GM19035 (cell line): ENCODE measurements around the gene ZC3H13.
A peak's percentile ranks its signal among the peaks of the same experiment; 100 is the strongest.

Source experiments
- ATAC-seq: cut with Tn5 transposase; IDR thresholded peaks from one replicate; pipeline ENCODE4 v1.9.1; 2021; ENCODE audit not compliant: unreplicated experiment

The ZC3H13 gene, protein sequence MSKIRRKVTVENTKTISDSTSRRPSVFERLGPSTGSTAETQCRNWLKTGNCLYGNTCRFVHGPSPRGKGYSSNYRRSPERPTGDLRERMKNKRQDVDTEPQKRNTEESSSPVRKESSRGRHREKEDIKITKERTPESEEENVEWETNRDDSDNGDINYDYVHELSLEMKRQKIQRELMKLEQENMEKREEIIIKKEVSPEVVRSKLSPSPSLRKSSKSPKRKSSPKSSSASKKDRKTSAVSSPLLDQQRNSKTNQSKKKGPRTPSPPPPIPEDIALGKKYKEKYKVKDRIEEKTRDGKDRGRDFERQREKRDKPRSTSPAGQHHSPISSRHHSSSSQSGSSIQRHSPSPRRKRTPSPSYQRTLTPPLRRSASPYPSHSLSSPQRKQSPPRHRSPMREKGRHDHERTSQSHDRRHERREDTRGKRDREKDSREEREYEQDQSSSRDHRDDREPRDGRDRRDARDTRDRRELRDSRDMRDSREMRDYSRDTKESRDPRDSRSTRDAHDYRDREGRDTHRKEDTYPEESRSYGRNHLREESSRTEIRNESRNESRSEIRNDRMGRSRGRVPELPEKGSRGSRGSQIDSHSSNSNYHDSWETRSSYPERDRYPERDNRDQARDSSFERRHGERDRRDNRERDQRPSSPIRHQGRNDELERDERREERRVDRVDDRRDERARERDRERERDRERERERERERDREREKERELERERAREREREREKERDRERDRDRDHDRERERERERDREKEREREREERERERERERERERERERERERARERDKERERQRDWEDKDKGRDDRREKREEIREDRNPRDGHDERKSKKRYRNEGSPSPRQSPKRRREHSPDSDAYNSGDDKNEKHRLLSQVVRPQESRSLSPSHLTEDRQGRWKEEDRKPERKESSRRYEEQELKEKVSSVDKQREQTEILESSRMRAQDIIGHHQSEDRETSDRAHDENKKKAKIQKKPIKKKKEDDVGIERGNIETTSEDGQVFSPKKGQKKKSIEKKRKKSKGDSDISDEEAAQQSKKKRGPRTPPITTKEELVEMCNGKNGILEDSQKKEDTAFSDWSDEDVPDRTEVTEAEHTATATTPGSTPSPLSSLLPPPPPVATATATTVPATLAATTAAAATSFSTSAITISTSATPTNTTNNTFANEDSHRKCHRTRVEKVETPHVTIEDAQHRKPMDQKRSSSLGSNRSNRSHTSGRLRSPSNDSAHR (N-terminal part only)

DNA sequence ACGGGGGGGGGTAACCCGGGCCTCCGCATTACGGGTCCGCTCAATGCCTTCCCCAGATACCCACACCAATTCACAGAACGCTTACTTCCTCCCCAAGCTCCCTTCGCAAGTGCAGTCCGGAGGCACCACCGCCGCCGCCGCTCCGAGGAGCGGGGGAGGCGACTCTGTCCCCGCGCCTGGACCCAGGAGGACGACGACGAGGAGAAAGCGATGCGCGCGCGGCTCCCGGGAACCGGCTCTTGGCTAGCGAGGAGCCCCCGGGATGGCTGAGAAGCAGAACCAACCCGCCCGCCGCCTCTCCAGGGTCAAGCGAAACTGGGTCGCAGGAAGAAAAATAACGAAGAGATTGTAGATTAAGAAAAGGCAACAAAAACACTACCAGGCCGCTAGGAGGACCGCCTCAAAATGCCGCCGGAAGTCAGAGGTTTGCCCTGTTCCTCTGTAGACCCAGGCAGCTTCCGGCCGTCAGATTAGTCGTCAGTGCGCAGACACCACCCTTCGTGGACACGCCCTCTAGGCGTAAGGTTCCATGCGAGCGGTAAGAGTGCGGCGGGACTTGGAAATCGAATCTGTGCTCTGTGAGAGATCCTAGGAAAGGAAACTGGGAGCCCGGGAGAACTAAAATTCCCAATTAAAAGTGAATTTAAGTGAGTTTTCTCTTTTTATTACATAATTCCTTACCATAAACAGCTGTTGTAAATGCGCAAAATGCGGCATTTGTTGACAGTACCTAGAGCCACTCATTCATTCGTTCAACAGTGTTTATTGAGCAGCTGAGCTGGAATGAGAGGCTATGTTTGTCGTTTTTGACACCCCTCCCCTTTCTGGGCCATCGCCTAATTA is at the start of gene ZC3H13:
TSS of gene ZC3H13 (minus strand) at position 428 of the 843 bp plus-strand sequence. CDS start 7,239 bp downstream, outside the sequence.
- ATAC-seq: peak; percentile 100

DNA sequence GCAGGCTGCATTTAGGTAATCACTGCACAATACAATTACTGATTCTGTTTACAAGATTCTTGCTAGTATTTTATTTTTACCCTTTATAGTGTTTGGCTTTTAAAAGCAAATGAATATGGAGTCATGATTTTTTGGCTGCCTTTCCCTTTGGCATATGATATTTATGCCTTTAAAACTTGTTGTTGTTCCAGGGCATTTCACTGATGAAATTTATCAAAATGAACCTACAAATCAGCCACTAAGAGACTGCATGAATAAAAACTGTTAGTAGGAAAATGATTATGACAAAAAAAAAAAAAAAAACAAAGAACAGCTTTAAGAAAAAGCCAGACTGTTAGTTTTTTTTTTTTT is 49.7 kb upstream of the ZC3H13 start:
- no peak for ATAC-seq

DNA sequence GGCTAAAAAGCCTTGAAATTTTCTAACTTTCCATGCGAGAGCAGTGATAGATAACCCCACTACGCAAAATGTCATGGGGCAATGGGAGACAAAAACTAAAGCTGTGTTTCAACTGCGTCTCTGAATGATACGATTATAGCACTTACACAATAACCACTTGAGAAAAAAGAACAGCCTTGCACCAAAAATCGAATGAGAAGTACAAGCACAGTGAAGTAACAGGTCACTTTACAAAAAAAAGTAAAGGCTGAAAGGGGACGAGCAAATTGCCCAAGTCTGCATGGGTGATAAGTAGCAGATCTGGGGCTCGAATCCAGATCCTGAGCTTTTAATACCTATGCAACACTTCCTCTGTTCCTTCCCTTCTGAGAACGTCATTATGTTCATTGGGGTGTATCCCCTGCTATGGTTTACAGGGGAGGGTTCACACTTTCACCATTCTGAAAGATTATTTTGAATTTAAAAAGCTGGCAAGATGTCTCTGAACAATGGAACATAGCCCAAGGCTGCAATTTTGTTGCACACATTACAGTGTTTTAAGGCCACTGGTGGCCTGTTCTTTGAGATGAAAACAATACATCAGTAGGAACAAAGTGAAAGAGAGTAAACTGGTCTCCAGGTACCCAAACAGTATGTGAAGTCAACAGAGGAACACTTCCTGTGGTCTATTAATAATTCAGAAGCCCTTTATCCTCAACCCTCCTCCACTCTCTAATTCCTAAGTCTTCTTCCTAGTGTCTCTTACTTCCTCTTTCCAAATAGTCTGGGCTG is 49.1 kb upstream of the ZC3H13 start:
- ATAC-seq: no peak

DNA sequence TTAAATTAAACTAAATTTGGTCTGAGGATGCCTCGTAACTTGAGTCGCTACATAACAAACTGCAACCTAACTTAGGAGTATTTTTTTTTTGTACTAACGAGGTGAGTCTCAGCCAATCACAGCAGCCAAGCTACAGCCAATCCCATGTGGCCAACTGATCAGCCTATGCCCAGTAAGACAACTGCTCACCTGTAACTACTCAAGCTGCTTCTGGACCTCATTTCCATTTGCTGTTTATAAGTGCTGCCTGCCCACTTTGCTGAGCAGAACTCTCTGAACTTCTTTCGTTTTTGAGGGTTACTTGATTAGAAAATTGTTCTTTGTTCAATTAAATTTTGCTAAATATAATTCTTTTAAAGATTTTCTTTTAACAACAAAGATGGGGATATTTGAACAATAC is 48.5 kb upstream of the ZC3H13 start:
- no peak for ATAC-seq

- peak; percentile 63 for ATAC-seq
Observed at GRCh38 chr13:46100191-46100815, 47.8 kb upstream of the ZC3H13 start.

- ATAC-seq: no peak
Observed at GRCh38 chr13:46097663-46098062, 45.1 kb upstream of the ZC3H13 start.

DNA sequence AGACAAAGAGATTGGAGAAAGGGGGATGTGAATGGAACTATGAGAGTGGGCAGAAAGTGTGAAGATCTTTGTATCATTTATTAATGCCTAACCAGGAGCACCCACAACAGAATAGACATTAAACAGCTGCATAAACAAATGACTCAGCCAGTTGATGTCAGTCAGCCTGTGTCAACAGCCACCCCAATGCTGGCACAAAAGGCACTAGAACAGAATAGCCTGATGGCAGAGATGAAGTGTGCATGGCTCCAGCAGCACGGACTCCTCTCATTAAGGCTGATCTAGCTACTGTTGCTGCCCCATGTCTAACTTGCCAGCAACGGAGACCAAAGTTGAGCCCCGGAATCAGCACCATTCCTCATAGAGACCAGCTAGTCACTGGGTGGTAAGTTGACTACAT is 44.5 kb upstream of the ZC3H13 start:
- ATAC-seq: no peak

GRCh38 chr13:46094478-46094877 is 41.9 kb upstream of the ZC3H13 start:
- ATAC-seq: no peak

DNA sequence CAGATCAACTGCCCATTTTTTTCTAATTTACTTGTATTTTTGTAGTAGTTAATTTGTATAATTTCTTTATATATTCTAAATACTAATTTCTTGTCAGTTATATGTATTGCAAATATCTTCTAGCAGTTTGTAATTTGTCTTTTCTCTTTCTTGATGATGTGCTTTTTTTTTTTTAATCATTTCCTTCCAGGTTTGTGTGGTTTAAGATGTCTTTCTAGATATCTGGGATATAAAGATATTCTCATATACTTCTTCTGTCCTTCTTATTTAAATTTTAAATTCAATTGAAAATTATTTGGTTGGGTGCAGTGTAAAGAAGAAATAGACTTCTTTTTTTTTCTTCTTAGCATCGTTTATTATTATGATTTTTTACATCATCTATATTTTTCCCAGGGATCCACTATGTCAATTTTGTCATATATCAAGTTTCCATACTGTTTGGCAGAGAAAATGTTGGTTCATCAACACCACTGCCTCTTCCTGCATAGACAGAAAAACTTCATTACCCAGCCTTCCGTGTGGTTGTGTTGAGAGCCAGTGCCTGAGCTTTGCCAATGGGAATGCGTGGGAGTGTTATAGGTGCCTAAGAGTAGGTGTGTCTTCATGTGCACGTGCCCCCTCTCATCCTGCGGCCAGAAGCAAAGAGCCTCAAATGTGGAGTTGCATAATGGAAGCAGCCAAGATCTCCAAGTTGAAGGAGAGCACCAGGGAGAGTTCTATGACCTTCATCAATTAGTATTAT is 36.4 kb upstream of the ZC3H13 start:
- no peak for ATAC-seq

DNA sequence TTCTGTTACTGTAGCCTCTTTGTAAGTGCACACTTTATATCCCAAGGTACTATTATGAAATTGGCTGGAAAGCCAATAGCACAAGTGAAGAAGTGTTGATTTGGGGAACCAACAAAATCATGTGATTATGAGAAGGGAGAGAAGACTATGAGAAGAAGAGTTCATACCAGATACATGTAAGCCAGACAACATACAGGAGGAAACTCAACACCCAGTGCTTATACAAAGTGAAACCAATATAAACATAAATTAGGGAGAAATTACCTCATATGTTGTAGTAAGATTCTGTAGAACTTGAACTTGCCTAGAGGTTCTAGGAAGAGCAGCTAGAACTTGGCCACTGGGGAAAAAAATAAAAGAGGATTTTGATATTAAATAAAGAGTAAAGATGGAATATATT is 34.9 kb upstream of the ZC3H13 start:
- no peak for ATAC-seq

GRCh38 chr13:46086985-46087384 is 34.4 kb upstream of the ZC3H13 start:
- ATAC-seq: no peak

- no peak for ATAC-seq
Observed at GRCh38 chr13:46086421-46086922, 33.9 kb upstream of the ZC3H13 start.

DNA sequence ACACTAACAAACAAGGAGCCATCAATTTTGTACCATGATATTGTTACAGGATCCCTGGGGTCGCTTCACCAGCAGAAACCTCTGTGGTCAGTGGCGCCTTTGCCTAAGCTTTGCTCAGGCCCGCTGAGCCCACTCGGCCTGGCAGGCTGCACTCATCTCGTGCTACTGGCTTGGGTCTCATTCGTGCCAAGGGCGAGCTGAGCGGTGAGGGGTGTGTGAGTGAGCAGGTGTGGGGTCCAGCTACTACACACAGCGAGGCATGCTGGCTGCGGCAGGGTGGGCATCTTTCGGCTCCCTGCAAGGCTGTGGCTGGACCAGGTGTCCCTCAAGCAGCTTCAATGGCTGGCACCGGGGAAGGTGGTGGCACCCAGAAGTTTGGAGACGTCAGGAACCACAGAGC is 33.2 kb upstream of the ZC3H13 start:
- no peak for ATAC-seq

DNA sequence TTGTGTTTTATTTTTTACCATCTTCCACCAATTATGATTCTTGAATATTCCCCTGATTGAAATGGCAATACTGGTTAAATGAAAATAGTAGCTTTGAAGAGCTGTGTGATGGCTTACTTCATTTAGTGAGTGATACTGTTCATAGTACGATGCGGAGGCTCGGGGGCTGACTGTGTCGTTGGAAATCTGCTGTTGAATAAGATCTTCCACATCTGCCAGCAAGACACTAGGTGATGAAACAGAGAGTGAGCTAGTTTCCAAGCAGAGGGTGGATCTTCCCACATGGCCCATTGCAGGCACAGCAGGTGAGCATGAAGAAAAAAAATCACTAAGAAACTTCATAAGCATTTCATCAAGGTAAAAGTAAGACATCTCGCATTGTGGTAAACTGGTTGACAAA is 29.8 kb upstream of the ZC3H13 start:
- ATAC-seq: no peak

- ATAC-seq: no peak
Observed at GRCh38 chr13:46079770-46080169, 27.2 kb upstream of the ZC3H13 start.

- no peak for ATAC-seq
Observed at GRCh38 chr13:46077265-46077664, 24.7 kb upstream of the ZC3H13 start.

DNA sequence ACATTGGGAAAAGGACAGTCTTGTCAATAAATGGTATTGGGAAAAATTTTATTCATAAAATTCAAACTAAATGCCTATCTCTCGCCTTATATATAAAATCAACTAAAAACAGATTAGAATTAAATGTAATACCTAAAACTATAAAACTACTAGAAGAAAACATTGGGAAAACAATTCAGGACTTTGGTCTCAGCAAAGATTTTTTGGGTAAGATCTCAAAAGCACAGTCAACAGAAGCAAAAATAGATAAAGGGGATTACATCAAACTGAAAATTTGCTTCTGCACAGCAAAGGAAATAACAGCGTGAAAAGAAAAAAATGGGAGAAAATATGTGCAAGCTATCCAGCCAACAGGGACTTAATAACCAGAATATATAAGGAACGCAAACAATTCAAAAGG is 24.3 kb upstream of the ZC3H13 start:
- no peak for ATAC-seq

DNA sequence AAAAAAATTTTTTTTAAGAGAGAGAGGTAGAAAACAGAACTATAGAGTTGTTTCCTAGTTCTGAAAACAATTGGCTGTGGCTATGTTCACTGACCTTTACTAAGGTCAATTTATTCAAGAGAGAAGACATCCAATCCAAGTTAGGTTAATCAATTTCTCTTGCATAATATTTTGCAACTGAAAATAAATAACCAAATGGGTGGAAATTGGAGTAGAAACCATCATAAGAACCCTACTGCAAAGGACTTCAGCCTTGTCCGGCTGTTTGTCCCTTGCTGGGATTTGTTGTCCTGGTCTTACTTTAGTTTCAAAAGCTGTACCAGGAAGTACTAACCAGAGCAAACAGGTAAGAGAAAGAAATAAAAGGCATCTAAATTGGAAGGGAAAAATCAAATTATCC is 23.3 kb upstream of the ZC3H13 start:
- ATAC-seq: no peak
